Loucy (cell line): ENCODE data around the gene HSDL1.

ENCODE experiments used
- H2AFZ ChIP-seq: fragments of 200-600 bp; sonication (generic); 2 replicates; pipeline ENCODE4 v1.6.0; 2016; ENCODE audit warnings: antibody characterized with exemption, mild to moderate bottlenecking, low read length, moderate library complexity
- H3F3A ChIP-seq: fragments of 200-600 bp; 2 replicates; pipeline ENCODE4 v1.6.0; 2016; ENCODE audit warnings: antibody characterized with exemption, low read depth, mild to moderate bottlenecking
- H3K27me3 ChIP-seq: fragments of 200-600 bp; sonication (generic); 2 replicates; pipeline ENCODE4 v1.6.1; 2014; ENCODE audit warnings: low read length, mild to moderate bottlenecking; ENCODE audit not compliant: insufficient read depth, poor library complexity, severe bottlenecking
- H3K36me3 ChIP-seq: fragments of 200-600 bp; sonication (generic); 2 replicates; pipeline ENCODE4 v1.6.1; 2016; ENCODE audit warnings: low read length; ENCODE audit not compliant: insufficient read depth
- H3K4me1 ChIP-seq: fragments of 200-600 bp; sonication (generic); 2 replicates; pipeline ENCODE4 v1.5.1; 2014; ENCODE audit warnings: low read length, mild to moderate bottlenecking; ENCODE audit not compliant: insufficient read depth, poor library complexity, severe bottlenecking
- H3K4me2 ChIP-seq: fragments of 200-600 bp; sonication (generic); 2 replicates; pipeline ENCODE4 v1.6.0; 2014; ENCODE audit warnings: antibody characterized with exemption, low read length, low read depth, mild to moderate bottlenecking; ENCODE audit not compliant: poor library complexity, severe bottlenecking
- H3K4me3 ChIP-seq: fragments of 200-600 bp; sonication (generic); 2 replicates; pipeline ENCODE4 v1.5.1; 2014; ENCODE audit warnings: low read length, mild to moderate bottlenecking, mixed read lengths; ENCODE audit not compliant: poor library complexity, severe bottlenecking
- H3K79me2 ChIP-seq: fragments of 200-600 bp; sonication (generic); 2 replicates; pipeline ENCODE4 v1.6.1; 2014; ENCODE audit warnings: low read length; ENCODE audit not compliant: insufficient read depth
- H3K9ac ChIP-seq: fragments of 200-600 bp; sonication (generic); 2 replicates; pipeline ENCODE4 v1.6.0; 2014; ENCODE audit warnings: mild to moderate bottlenecking, low read depth, low read length, moderate library complexity; ENCODE audit not compliant: poor library complexity, severe bottlenecking
- H3K9me2 ChIP-seq: fragments of 200-600 bp; sonication (generic); replicated peaks from 2 replicates; pipeline ENCODE4 v1.6.1; 2016; ENCODE audit warnings: low read depth, low read length, mixed read lengths
- H3K9me3 ChIP-seq: fragments of 200-600 bp; sonication (generic); 2 replicates; pipeline ENCODE4 v1.6.1; 2014; ENCODE audit warnings: mild to moderate bottlenecking, antibody characterized with exemption, low read length, low read depth; ENCODE audit not compliant: insufficient read depth
- H4K20me1 ChIP-seq: fragments of 200-600 bp; sonication (generic); 2 replicates; pipeline ENCODE4 v1.6.0; 2014; ENCODE audit warnings: antibody characterized with exemption, low read length, mild to moderate bottlenecking; ENCODE audit not compliant: insufficient read depth, poor library complexity, severe bottlenecking
- CTCF ChIP-seq: fragments of 200-600 bp; sonication (generic); conservative IDR thresholded peaks from 2 replicates; pipeline ENCODE4 v1.5.1; 2014; ENCODE audit warnings: mild to moderate bottlenecking, antibody characterized with exemption, low read length
- EZH2phosphoT487 ChIP-seq: fragments of 200-600 bp; IDR thresholded peaks from 2 replicates; pipeline ENCODE4 v1.6.1; 2018; ENCODE audit warnings: antibody characterized with exemption, mild to moderate bottlenecking, moderate library complexity, borderline replicate concordance

HSDL1 gene

GRCh38 chr16:84132527-84133285 is 12.3 kb downstream of the HSDL1 start:
- no peak for TF ChIP-seq CTCF
- TF ChIP-seq EZH2phosphoT487, result no peak
- Histone ChIP-seq H3F3A (no peaks in the 10 kb centered on the region), H3K4me2 (no peak overlapping the region), H3K4me1 (peaks cover 39% of the 10 kb centered on the region), H3K27me3 (no peaks in the 10 kb centered on the region), H3K9ac (no peak overlapping the region), H2AFZ (no peak overlapping the region), H4K20me1 (no peaks in the 10 kb centered on the region), H3K4me3 (no peak overlapping the region), H3K36me3 (peaks cover 36% of the 10 kb centered on the region; the same call in 1 of the 2 replicates), H3K9me3 (no peaks in the 10 kb centered on the region), H3K9me2 (no peaks in the 10 kb centered on the region), H3K79me2 (peaks cover 55% of the 10 kb centered on the region)

- Histone ChIP-seq H3K4me2 (no peak overlapping the region), H3K79me2 (peaks cover 39% of the 10 kb centered on the region), H4K20me1 (no peaks in the 10 kb centered on the region), H3F3A (no peaks in the 10 kb centered on the region), H3K36me3 (peaks cover 44% of the 10 kb centered on the region; the same call in 1 of the 2 replicates), H3K9ac (no peak overlapping the region), H3K27me3 (no peaks in the 10 kb centered on the region), H3K4me3 (no peak overlapping the region), H3K4me1 (peaks cover 23% of the 10 kb centered on the region), H3K9me3 (no peaks in the 10 kb centered on the region), H3K9me2 (no peaks in the 10 kb centered on the region), H2AFZ (no peak overlapping the region)
- TF ChIP-seq CTCF (no peak), EZH2phosphoT487 (no peak)
Observed at GRCh38 chr16:84131117-84131516, 13.9 kb downstream of the HSDL1 start.

DNA sequence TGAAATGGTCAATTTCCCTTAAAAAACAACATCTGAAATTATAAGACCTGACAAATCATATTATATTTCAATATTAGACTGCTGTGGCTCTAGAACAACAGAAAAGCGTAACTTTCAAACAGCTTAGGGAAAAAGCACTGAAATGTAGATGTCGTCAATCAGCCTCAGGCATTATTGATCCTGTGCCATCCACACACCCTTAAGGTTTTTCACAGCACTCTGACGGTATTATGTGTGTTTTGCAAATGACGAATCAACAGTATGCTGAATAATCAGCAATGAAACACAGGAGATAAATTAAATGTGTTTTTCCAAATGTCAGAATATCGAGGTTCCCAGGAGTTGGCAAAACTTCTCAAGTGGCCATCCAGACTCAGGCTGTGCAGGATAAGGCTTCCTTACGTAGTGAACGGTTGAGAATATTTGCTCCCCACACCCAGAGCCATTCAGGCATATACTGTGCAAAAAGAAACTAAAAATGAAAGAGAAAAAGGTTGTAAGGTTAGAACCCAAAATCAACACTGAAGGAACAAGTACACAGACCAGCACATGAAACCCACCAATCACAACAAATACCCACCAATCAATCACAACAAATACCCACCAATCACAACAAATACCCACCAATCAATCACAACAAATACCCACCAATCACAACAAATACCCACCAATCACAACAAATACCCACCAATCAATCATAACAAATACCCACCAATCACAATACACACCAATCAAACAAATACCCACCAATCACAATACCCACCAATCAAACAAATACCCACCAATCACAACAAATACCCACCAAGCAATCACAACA is 20.5 kb downstream of the HSDL1 start:
- no peak overlapping the region for H2AFZ ChIP-seq
- TF ChIP-seq CTCF (no peak), EZH2phosphoT487 (no peak)
- H3K27me3 ChIP-seq, result no peaks in the 10 kb centered on the region
- H3K4me1 ChIP-seq, result no peaks in the 10 kb centered on the region
- H3K9me2 ChIP-seq, result no peaks in the 10 kb centered on the region
- no peaks in the 10 kb centered on the region for H3K79me2 ChIP-seq
- no peak overlapping the region for H3K4me2 ChIP-seq
- no peaks in the 10 kb centered on the region for H3F3A ChIP-seq
- peaks cover 62% of the 10 kb centered on the region for H3K36me3 ChIP-seq
- no peaks in the 10 kb centered on the region for H4K20me1 ChIP-seq
- no peaks in the 10 kb centered on the region for H3K9me3 ChIP-seq
- H3K4me3 ChIP-seq, result no peak overlapping the region
- H3K9ac ChIP-seq, result no peak overlapping the region
